IMR-90 (cell line): Measurements from ENCODE around the gene DCLK1. TPM values are rescaled to one million over a fixed set of nuclear protein-coding genes. Genes with fewer than 3 reads are reported as not detected.

Experiments
- ATAC-seq: fragments of 200-7000 bp; cut with Tn5 transposase; 2 replicates; pipeline ENCODE4 v1.9.1; 2020; ENCODE audit warnings: low read depth, mild to moderate bottlenecking, moderate library complexity
- BruUV-seq: library from RNA; stranded (reverse); fragments of 400-500 nt; replicated peaks from 2 replicates; lab custom pipeline; 2021; lab: Mats Ljungman, UMichigan
- CTCF ChIA-PET: fragments of 300-600 bp; formaldehyde crosslinking; extraction: SDS; loops from one replicate; lab custom pipeline; 2021; ENCODE audit warnings: antibody characterized with exemption; lab: Yijun Ruan, JAX
- POLR2A ChIA-PET: fragments of 300-600 bp; sonication (Branson Sonifier 250); formaldehyde crosslinking; loops from one replicate; lab custom pipeline; 2022; ENCODE audit warnings: antibody characterized with exemption; ENCODE audit not compliant: unreplicated experiment; lab: Charles Lee
- DNase-seq: peaks from one replicate; pipeline ENCODE4 v3.0.0; 2013
- H2AFZ ChIP-seq: replicated peaks from 2 replicates; pipeline ENCODE3; 2013; ENCODE audit warnings: low read length, mild to moderate bottlenecking; ENCODE audit not compliant: poor library complexity
- H2AK5ac ChIP-seq: 2 replicates; pipeline ENCODE4 v1.6.1; 2013; ENCODE audit warnings: low read depth, low read length, inconsistent platforms
- H2AK9ac ChIP-seq: replicated peaks from 2 replicates; pipeline ENCODE3; 2013; ENCODE audit warnings: mild to moderate bottlenecking, low read depth, low read length, moderate library complexity; ENCODE audit not compliant: poor library complexity
- H2BK120ac ChIP-seq: 2 replicates; pipeline ENCODE4 v1.6.1; 2013; ENCODE audit warnings: low read depth, low read length, inconsistent platforms
- H2BK15ac ChIP-seq: 3 replicates; pipeline ENCODE4 v1.6.1; 2013; ENCODE audit warnings: low read depth, low read length, inconsistent platforms
- H2BK20ac ChIP-seq: 2 replicates; pipeline ENCODE4 v1.6.1; 2013; ENCODE audit warnings: low read depth, mild to moderate bottlenecking, inconsistent platforms, low read length, moderate library complexity
- H2BK5ac ChIP-seq: 2 replicates; pipeline ENCODE4 v1.6.1; 2013; ENCODE audit warnings: mild to moderate bottlenecking, low read depth, low read length, inconsistent platforms; ENCODE audit not compliant: poor library complexity, severe bottlenecking
- H3K14ac ChIP-seq: replicated peaks from 2 replicates; pipeline ENCODE4 v1.6.1; 2013; ENCODE audit warnings: low read depth, low read length, inconsistent platforms
- H3K18ac ChIP-seq: 2 replicates; pipeline ENCODE4 v1.6.1; 2013; ENCODE audit warnings: low read depth, low read length, control low read depth
- H3K23ac ChIP-seq: 2 replicates; pipeline ENCODE4 v1.6.1; 2013; ENCODE audit warnings: low read depth, low read length, inconsistent platforms
- H3K27ac ChIP-seq: 2 replicates; pipeline ENCODE4 v1.5.1; 2013; ENCODE audit warnings: mild to moderate bottlenecking, control low read depth, low read length; ENCODE audit not compliant: insufficient read depth
- H3K27me3 ChIP-seq: 2 replicates; pipeline ENCODE4 v1.6.1; 2013; ENCODE audit warnings: low read length; ENCODE audit not compliant: control insufficient read depth, insufficient read depth
- H3K36me3 ChIP-seq: 2 replicates; pipeline ENCODE4 v1.6.1; 2013; ENCODE audit warnings: low read length, mixed read lengths; ENCODE audit not compliant: control insufficient read depth, insufficient read depth
- H3K4ac ChIP-seq: 2 replicates; pipeline ENCODE4 v1.6.1; 2013; ENCODE audit warnings: low read depth, low read length, inconsistent platforms
- H3K4me1 ChIP-seq: 2 replicates; pipeline ENCODE4 v1.6.1; 2013; ENCODE audit warnings: low read length, mixed read lengths; ENCODE audit not compliant: control insufficient read depth, insufficient read depth
- H3K4me2 ChIP-seq: 2 replicates; pipeline ENCODE4 v1.6.1; 2013; ENCODE audit warnings: low read depth, mild to moderate bottlenecking, control low read depth, low read length, moderate library complexity
- H3K4me3 ChIP-seq: 2 replicates; pipeline ENCODE4 v1.5.1; 2013; ENCODE audit warnings: low read depth, mild to moderate bottlenecking, control low read depth, low read length, moderate library complexity; ENCODE audit not compliant: insufficient read depth
- H3K56ac ChIP-seq: 2 replicates; pipeline ENCODE4 v1.6.1; 2013; ENCODE audit warnings: low read length, inconsistent platforms; ENCODE audit not compliant: insufficient read depth; ENCODE audit errors: extremely low read depth
- H3K79me1 ChIP-seq, 2 experiments: 2 replicates each; pipeline ENCODE4 v1.6.1; 2013; ENCODE audit warnings: low read length in 2 of 2, inconsistent platforms in 1 of 2, low read depth in 1 of 2
- H3K9ac ChIP-seq: 2 replicates; pipeline ENCODE4 v1.6.1; 2013; ENCODE audit warnings: low read depth, low read length, control low read depth
- H3K9me1 ChIP-seq: 2 replicates; pipeline ENCODE4 v1.6.1; 2013; ENCODE audit warnings: low read length, inconsistent platforms; ENCODE audit not compliant: insufficient read depth
- H3K9me3 ChIP-seq: 2 replicates; pipeline ENCODE4 v1.6.1; 2013; ENCODE audit warnings: low read length; ENCODE audit not compliant: control insufficient read depth, insufficient read depth
- H4K20me1 ChIP-seq: 2 replicates; pipeline ENCODE4 v1.6.1; 2013; ENCODE audit warnings: low read length, inconsistent platforms; ENCODE audit not compliant: insufficient read depth
- H4K5ac ChIP-seq: 2 replicates; pipeline ENCODE4 v1.6.1; 2013; ENCODE audit warnings: mild to moderate bottlenecking, low read depth, low read length, control low read depth
- H4K8ac ChIP-seq, 2 experiments: 2 replicates each; pipeline ENCODE4 v1.6.1; 2013; ENCODE audit warnings: low read depth in 2 of 2, low read length in 2 of 2, control low read depth in 1 of 2, inconsistent platforms in 1 of 2
- H4K91ac ChIP-seq: 2 replicates; pipeline ENCODE4 v1.6.1; 2013; ENCODE audit warnings: low read depth, low read length, inconsistent platforms; ENCODE audit not compliant: insufficient read depth
- MAZ ChIP-seq: IDR thresholded peaks from 2 replicates; pipeline ENCODE4 v1.6.1; 2012; ENCODE audit warnings: low read depth, mild to moderate bottlenecking, low read length, improper control_type of control experiment, moderate library complexity, borderline replicate concordance
- NFE2L2 ChIP-seq: fragments of 150-350 bp; IDR thresholded peaks from 2 replicates; pipeline ENCODE4 v1.6.1; 2016; ENCODE audit warnings: low read depth, mild to moderate bottlenecking, low read length
- RCOR1 ChIP-seq: IDR thresholded peaks from 2 replicates; pipeline ENCODE4 v1.6.1; 2012; ENCODE audit warnings: mild to moderate bottlenecking, low read length, improper control_type of control experiment; ENCODE audit not compliant: insufficient replicate concordance
- WGBS, 2 experiments: methylation state at CpG; one replicate each; pipeline versions ENCODE4 v1.1.5 to v1.1.7; 2013; ENCODE audit warnings: missing lambda C conversion rate in 2 of 2; ENCODE audit not compliant: insufficient read length in 1 of 2; ENCODE audit errors: extremely low coverage in 2 of 2; 5-methylcytosine and 5-hydroxymethylcytosine counted together
- dilution Hi-C: fragments of 300-500 bp; cut with HindIII; formaldehyde crosslinking; loops from one replicate; pipeline ENCODE4 v1.14.3; 2018; ENCODE audit warnings: low sequenced_read_pairs; ENCODE audit not compliant: unreplicated experiment
- in situ Hi-C: fragments of 300-500 bp; cut with MboI; formaldehyde crosslinking; loops from 3 replicates; pipeline ENCODE4 v1.14.3; 2019; ENCODE audit warnings: low sequenced_read_pairs, inconsistent platforms, mixed read lengths
- intact Hi-C: fragments of 100-400 bp; cut with micrococcal nuclease; formaldehyde crosslinking; loops from 2 replicates; pipeline ENCODE4 v1.10.0; 2022
- polyA plus RNA-seq, 3 experiments: library from polyadenylated mRNA; depleted of rRNA; stranded (reverse); fragments of >200 nt; gene quantifications; 2 replicates each; pipeline ENCODE4 v1.2.3, GENCODE V29; 2012; ENCODE audit warnings: low replicate concordance in 1 of 3
- total RNA-seq: library from RNA; depleted of rRNA; stranded (reverse); fragments of >200 nt; gene quantifications from 2 replicates; pipeline ENCODE4 v1.2.3, GENCODE V29; 2012
- TF ChIP-seq, protein P1 (sequence below): fragments of 150-350 bp; IDR thresholded peaks from 2 replicates; pipeline ENCODE4 v1.6.1; 2016; ENCODE audit warnings: low read depth, mild to moderate bottlenecking, low read length, moderate library complexity, borderline replicate concordance

Gene DCLK1
- total and polyA plus RNA-seq, 2 of the 4 experiments (the other 2 are of a cell fraction) = under 0.01 to 0.02 TPM

DNA sequence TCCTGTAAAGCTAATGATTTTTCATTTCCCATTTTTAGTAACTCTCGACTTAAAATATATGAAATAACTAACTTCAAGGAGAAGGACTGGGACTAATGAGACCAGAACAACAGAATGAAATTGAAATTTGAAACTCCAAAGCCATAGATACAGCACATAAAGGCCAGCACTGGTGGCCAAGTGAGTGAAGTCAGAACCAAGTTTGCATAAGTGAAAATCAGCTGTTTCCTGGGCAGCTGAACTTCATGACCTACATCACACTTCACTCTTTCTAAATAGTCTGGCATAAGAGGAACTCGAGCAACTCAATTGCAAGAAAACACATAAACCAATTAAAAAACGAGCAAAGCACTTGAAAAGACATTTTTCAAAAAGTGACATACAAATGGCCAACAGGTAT, 84.5 kb downstream of the DCLK1 start:
- Histone ChIP-seq H4K8ac (no peak overlapping the region), H3K27ac (no peak overlapping the region), H2BK120ac (no peak overlapping the region), H2AFZ (no peak overlapping the region), H3K4me3 (no peak overlapping the region), H2AK5ac (no peak overlapping the region), H3K4me2 (no peak overlapping the region), H3K14ac (no peak overlapping the region), H3K4me1 (no peaks in the 10 kb centered on the region), H3K18ac (no peak overlapping the region), H3K4ac (no peak overlapping the region), H3K23ac (no peak overlapping the region), H2BK15ac (no peak overlapping the region), H3K27me3 (no peaks in the 10 kb centered on the region), H4K20me1 (no peaks in the 10 kb centered on the region), H2BK20ac (no peak overlapping the region), H3K56ac (no peak overlapping the region), H3K79me1 (no peaks in the 10 kb centered on the region), H2BK5ac (no peak overlapping the region), H4K5ac (no peak overlapping the region), H4K91ac (no peak overlapping the region), H3K9ac (no peak overlapping the region), H3K9me1 (no peaks in the 10 kb centered on the region), H3K9me3 (no peaks in the 10 kb centered on the region), H3K36me3 (no peaks in the 10 kb centered on the region), H2AK9ac (no peak overlapping the region)
- dilution Hi-C loops (no loop called here), intact Hi-C loops (no loop called here), in situ Hi-C loops (no loop called here)
- ChIA-PET CTCF (no interaction called here), POLR2A (no interaction called here)
- ATAC-seq = no peak
- BruUV-seq = no TSS peak
- TF ChIP-seq, protein P1, sequence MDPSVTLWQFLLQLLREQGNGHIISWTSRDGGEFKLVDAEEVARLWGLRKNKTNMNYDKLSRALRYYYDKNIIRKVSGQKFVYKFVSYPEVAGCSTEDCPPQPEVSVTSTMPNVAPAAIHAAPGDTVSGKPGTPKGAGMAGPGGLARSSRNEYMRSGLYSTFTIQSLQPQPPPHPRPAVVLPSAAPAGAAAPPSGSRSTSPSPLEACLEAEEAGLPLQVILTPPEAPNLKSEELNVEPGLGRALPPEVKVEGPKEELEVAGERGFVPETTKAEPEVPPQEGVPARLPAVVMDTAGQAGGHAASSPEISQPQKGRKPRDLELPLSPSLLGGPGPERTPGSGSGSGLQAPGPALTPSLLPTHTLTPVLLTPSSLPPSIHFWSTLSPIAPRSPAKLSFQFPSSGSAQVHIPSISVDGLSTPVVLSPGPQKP = no peak
- TF ChIP-seq NFE2L2 (no peak), RCOR1 (no peak), MAZ (no peak)
- 0% methylated on average over 1 of the region's 3 CpGs; no CpG with 5 or more reads in 1 of the 2 experiments for WGBS, 2 experiments
- DNase-seq = no peak
